GM12872 (cell line): Measurements from ENCODE around the gene COL16A1.

Source experiments
- CTCF ChIP-seq: IDR thresholded peaks from 3 replicates; pipeline ENCODE4 v1.5.1; 2011; ENCODE audit warnings: low read depth, mild to moderate bottlenecking, low read length, moderate library complexity; ENCODE audit not compliant: insufficient read depth

Gene COL16A1

GRCh38 chr1:31748365-31748764, 44.5 kb upstream of the COL16A1 start:
- TF ChIP-seq CTCF = no peak

DNA sequence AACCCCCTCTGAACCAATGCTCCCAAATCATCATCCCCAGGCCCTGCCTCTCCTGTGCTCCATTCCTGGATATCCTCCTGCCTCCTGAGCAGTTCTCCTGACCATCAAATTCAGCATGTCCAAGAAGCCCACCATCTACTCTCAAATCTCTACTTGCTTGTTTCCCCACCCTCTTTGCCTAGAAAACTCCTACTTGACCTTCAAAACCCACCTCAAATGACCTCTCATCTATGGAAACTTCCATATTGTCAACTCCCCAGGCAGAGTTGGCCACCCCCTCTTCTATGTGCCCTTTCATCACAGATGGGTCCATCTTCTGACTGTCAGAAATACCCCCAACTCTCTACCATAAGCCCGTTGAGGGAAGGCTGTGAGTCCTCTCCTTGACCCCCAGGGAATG, 43.5 kb upstream of the COL16A1 start:
- TF ChIP-seq CTCF = no peak

GRCh38 chr1:31746687-31747086, 42.9 kb upstream of the COL16A1 start:
- TF ChIP-seq CTCF = no peak

- no peak for TF ChIP-seq CTCF
Observed at GRCh38 chr1:31745946-31746670, 42.3 kb upstream of the COL16A1 start.

DNA sequence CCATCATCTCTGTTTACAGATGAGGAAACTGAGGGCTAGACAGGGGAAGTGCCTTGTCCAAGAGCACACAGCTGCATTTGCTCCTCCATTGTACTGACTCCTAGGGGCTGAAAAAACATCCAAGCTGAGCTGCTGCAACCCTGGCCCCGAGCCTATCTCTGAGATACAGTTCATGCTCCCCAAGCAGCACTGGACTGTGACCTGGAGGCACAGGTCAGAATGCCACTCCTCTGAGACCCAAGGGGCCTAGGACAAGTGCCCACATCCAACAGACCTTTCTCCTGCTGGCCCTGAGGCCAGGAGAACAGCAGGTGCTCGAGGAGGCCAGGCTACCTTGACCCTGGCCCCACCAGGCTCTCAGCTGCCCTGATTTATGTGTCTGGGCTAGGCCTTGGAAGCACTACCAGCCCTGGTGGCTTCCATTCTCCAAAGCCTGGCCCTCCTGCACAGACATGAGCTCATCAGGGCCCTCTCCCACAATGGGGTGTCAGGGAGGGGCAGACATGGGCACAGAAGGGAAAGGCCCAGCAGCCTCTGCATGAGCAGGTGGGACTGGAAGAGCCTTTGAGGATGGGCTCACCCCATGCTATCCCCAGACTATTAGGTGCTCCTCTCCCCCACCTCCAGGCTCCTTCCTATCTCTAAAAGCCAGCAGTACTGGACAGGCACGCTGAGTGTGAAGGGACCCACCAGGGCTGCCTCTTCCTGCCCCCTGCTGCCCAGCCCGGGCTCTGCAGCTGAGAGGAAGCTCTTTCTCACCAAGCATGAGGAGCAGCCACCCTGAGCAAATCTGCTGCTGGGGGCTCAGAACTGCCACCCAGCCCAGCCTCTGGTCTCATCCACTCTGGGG, 41.5 kb upstream of the COL16A1 start:
- TF ChIP-seq CTCF = peak; percentile 88

GRCh38 chr1:31744165-31744888, 40.5 kb upstream of the COL16A1 start:
- no peak for TF ChIP-seq CTCF

GRCh38 chr1:31742462-31743212, 38.8 kb upstream of the COL16A1 start:
- TF ChIP-seq CTCF = no peak
